GM23338 (cell line): Measurements from ENCODE around the gene PLCG2. TPM values are rescaled to one million over a fixed set of nuclear protein-coding genes. Genes with fewer than 3 reads are reported as not detected.

Source experiments
- ATAC-seq: fragments of 200-7000 bp; cut with Tn5 transposase; 3 replicates; pipeline ENCODE4 v1.9.1; 2020
- DNase-seq: peaks from one replicate; pipeline ENCODE4 v3.0.0-alpha.2; 2015; ENCODE audit warnings: low spot score
- H2AFZ ChIP-seq: fragments of 200-600 bp; sonication (generic); 2 replicates; pipeline ENCODE4 v1.8.0; 2016; ENCODE audit warnings: antibody characterized with exemption, mild to moderate bottlenecking, moderate library complexity
- H3F3A ChIP-seq: fragments of 200-600 bp; sonication (generic); replicated peaks from 2 replicates; pipeline ENCODE4 v1.8.0; 2017; ENCODE audit warnings: antibody characterized with exemption, mixed run types, low read depth
- H3K27ac ChIP-seq: fragments of 200-600 bp; sonication (generic); 2 replicates; pipeline ENCODE4 v1.6.1; 2016; ENCODE audit warnings: low read depth
- H3K27me3 ChIP-seq: fragments of 200-600 bp; sonication (generic); 2 replicates; pipeline ENCODE4 v1.8.0; 2016; ENCODE audit warnings: mild to moderate bottlenecking, mixed run types, moderate library complexity; ENCODE audit not compliant: insufficient read depth
- H3K36me3 ChIP-seq: fragments of 200-600 bp; sonication (generic); 2 replicates; pipeline ENCODE4 v1.8.0; 2016; ENCODE audit warnings: mild to moderate bottlenecking; ENCODE audit not compliant: insufficient read depth
- H3K4me1 ChIP-seq: fragments of 200-600 bp; sonication (generic); 2 replicates; pipeline ENCODE4 v1.8.0; 2016; ENCODE audit warnings: mild to moderate bottlenecking, moderate library complexity; ENCODE audit not compliant: insufficient read depth
- H3K4me2 ChIP-seq: fragments of 200-600 bp; sonication (generic); 2 replicates; pipeline ENCODE4 v1.7.1; 2017; ENCODE audit warnings: mixed run types
- H3K4me3 ChIP-seq: fragments of 200-600 bp; sonication (generic); 2 replicates; pipeline ENCODE4 v1.6.1; 2016; ENCODE audit warnings: mixed run types
- H3K79me2 ChIP-seq: fragments of 200-600 bp; sonication (generic); replicated peaks from 2 replicates; pipeline ENCODE4 v1.8.0; 2017; ENCODE audit warnings: mild to moderate bottlenecking; ENCODE audit not compliant: insufficient read depth
- H3K9me2 ChIP-seq: fragments of 200-600 bp; sonication (generic); 2 replicates; pipeline ENCODE4 v1.8.0; 2017; ENCODE audit not compliant: insufficient read depth
- H4K20me1 ChIP-seq: fragments of 200-600 bp; sonication (generic); replicated peaks from 2 replicates; pipeline ENCODE4 v1.8.0; 2017; ENCODE audit warnings: mild to moderate bottlenecking; ENCODE audit not compliant: insufficient read depth
- H3K27ac Mint-ChIP-seq: 2 replicates; pipeline ENCODE4 v1.8.0; 2020; ENCODE audit warnings: inconsistent platforms, mild to moderate bottlenecking, moderate library complexity, mixed read lengths
- H3K27me3 Mint-ChIP-seq: 3 replicates; pipeline ENCODE4 v1.8.0; 2022; ENCODE audit warnings: low read depth, mild to moderate bottlenecking, moderate library complexity, mixed read lengths, inconsistent platforms; ENCODE audit not compliant: insufficient read depth, poor library complexity
- H3K36me3 Mint-ChIP-seq: 3 replicates; pipeline ENCODE4 v1.8.0; 2021; ENCODE audit warnings: low read depth, mild to moderate bottlenecking, inconsistent platforms, moderate library complexity, mixed read lengths
- H3K4me1 Mint-ChIP-seq: 3 replicates; pipeline ENCODE4 v1.8.0; 2020; ENCODE audit warnings: mild to moderate bottlenecking, inconsistent platforms, mixed read lengths
- H3K4me3 Mint-ChIP-seq: 3 replicates; pipeline ENCODE4 v1.8.0; 2021; ENCODE audit warnings: moderate library complexity, mild to moderate bottlenecking, inconsistent platforms, mixed read lengths
- H3K9me3 Mint-ChIP-seq: 3 replicates; pipeline ENCODE4 v1.8.0; 2020; ENCODE audit warnings: moderate library complexity, mild to moderate bottlenecking, inconsistent platforms, mixed read lengths
- EZH2 ChIP-seq: fragments of 200-600 bp; sonication (generic); IDR thresholded peaks from one replicate; pipeline ENCODE4 v1.8.0; 2017; ENCODE audit warnings: antibody characterized with exemption, mild to moderate bottlenecking, low read depth; ENCODE audit not compliant: unreplicated experiment
- EZH2phosphoT487 ChIP-seq: fragments of 200-600 bp; sonication (generic); IDR thresholded peaks from one replicate; pipeline ENCODE4 v1.8.1; 2018; ENCODE audit warnings: antibody characterized with exemption; ENCODE audit not compliant: unreplicated experiment
- JUNB ChIP-seq: IDR thresholded peaks from one replicate; pipeline ENCODE4 v1.6.1; 2016; ENCODE audit warnings: antibody characterized with exemption; ENCODE audit not compliant: unreplicated experiment
- POLR2AphosphoS5 ChIP-seq: IDR thresholded peaks from 2 replicates; pipeline ENCODE4 v1.6.1; 2016; ENCODE audit warnings: antibody characterized with exemption, low read depth
- STAT1 ChIP-seq: IDR thresholded peaks from one replicate; pipeline ENCODE4 v1.6.1; 2016; ENCODE audit warnings: antibody characterized with exemption; ENCODE audit not compliant: unreplicated experiment
- ZNF331 ChIP-seq: fragments of 250-450 bp; sonication (Bioruptor Pico); IDR thresholded peaks from 2 replicates; pipeline ENCODE4 v1.5.0; 2020; ENCODE audit warnings: low read depth, mild to moderate bottlenecking, moderate library complexity
- polyA plus RNA-seq: library from polyadenylated mRNA; unstranded; fragments of >200 nt; fragmentation: Nextera tagmentation; extraction: Ambion mirVana; gene quantifications from 2 replicates; pipeline ENCODE4 v1.2.1, GENCODE V29; 2016
- total RNA-seq: library from RNA; depleted of rRNA; stranded (reverse); fragments of >200 nt; shearing (Covaris generic); gene quantifications from 2 replicates; pipeline ENCODE4 v1.2.3, GENCODE V29; 2014
- TF ChIP-seq, protein P1 (sequence below): fragments of 250-450 bp; sonication (Bioruptor Pico); IDR thresholded peaks from 2 replicates; pipeline ENCODE4 v1.5.0; 2020; ENCODE audit warnings: mild to moderate bottlenecking, moderate library complexity
- TF ChIP-seq, protein P2 (sequence below): IDR thresholded peaks from 2 replicates; pipeline ENCODE4 v1.6.1; 2016; ENCODE audit warnings: antibody characterized with exemption
- TF ChIP-seq, protein P3 (sequence below), 2 experiments: fragments of 200-600 bp in 1 of 2; sonication (generic) in 1 of 2; conservative IDR thresholded peaks; 2 replicates each; pipeline versions ENCODE4 v1.5.1 to v1.6.1; 2016 to 2017; ENCODE audit warnings: antibody characterized with exemption in 2 of 2, low read depth in 2 of 2, mild to moderate bottlenecking in 2 of 2, moderate library complexity in 1 of 2
- TF ChIP-seq, protein P4 (sequence below): IDR thresholded peaks from one replicate; pipeline ENCODE4 v1.6.1; 2018; ENCODE audit warnings: antibody characterized with exemption; ENCODE audit not compliant: unreplicated experiment

Gene PLCG2
- total and polyA plus RNA-seq, 2 experiments from 2014 or later, result 2.4 to 5.9 TPM

DNA sequence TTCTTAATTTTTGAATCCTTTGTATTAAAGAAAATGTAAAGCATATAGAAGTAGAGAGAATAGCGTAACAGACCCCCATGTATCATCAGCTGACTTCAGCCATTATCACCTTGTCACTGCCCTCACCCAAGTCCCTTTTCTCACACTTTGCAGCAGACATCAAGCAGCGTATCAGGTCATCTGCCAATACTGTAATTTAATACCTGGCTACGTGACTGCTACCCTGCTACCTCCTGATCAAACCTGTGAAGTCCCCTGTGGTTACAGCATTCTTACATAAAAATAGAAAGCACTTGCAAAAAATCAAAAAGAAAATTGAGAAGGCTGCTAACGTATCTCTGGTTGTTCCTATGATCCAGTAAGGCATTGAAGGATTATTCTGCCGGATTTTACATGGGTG lies 96.4 kb downstream of the PLCG2 start:
- H3K27ac ChIP-seq, result no peak overlapping the region
- Mint-ChIP-seq H3K36me3 (no peaks in the 10 kb centered on the region), H3K4me3 (no peak overlapping the region), H3K9me3 (no peaks in the 10 kb centered on the region), H3K27me3 (peaks cover 10% of the 10 kb centered on the region), H3K27ac (peak overlapping the region; percentile 13; the same call in 1 of the 2 replicates), H3K4me1 (peaks cover 40% of the 10 kb centered on the region)
- DNase-seq (peak; percentile 49), ATAC-seq (peak; percentile 41)
- H3K27me3 ChIP-seq, result no peaks in the 10 kb centered on the region
- TF ChIP-seq, protein P1, sequence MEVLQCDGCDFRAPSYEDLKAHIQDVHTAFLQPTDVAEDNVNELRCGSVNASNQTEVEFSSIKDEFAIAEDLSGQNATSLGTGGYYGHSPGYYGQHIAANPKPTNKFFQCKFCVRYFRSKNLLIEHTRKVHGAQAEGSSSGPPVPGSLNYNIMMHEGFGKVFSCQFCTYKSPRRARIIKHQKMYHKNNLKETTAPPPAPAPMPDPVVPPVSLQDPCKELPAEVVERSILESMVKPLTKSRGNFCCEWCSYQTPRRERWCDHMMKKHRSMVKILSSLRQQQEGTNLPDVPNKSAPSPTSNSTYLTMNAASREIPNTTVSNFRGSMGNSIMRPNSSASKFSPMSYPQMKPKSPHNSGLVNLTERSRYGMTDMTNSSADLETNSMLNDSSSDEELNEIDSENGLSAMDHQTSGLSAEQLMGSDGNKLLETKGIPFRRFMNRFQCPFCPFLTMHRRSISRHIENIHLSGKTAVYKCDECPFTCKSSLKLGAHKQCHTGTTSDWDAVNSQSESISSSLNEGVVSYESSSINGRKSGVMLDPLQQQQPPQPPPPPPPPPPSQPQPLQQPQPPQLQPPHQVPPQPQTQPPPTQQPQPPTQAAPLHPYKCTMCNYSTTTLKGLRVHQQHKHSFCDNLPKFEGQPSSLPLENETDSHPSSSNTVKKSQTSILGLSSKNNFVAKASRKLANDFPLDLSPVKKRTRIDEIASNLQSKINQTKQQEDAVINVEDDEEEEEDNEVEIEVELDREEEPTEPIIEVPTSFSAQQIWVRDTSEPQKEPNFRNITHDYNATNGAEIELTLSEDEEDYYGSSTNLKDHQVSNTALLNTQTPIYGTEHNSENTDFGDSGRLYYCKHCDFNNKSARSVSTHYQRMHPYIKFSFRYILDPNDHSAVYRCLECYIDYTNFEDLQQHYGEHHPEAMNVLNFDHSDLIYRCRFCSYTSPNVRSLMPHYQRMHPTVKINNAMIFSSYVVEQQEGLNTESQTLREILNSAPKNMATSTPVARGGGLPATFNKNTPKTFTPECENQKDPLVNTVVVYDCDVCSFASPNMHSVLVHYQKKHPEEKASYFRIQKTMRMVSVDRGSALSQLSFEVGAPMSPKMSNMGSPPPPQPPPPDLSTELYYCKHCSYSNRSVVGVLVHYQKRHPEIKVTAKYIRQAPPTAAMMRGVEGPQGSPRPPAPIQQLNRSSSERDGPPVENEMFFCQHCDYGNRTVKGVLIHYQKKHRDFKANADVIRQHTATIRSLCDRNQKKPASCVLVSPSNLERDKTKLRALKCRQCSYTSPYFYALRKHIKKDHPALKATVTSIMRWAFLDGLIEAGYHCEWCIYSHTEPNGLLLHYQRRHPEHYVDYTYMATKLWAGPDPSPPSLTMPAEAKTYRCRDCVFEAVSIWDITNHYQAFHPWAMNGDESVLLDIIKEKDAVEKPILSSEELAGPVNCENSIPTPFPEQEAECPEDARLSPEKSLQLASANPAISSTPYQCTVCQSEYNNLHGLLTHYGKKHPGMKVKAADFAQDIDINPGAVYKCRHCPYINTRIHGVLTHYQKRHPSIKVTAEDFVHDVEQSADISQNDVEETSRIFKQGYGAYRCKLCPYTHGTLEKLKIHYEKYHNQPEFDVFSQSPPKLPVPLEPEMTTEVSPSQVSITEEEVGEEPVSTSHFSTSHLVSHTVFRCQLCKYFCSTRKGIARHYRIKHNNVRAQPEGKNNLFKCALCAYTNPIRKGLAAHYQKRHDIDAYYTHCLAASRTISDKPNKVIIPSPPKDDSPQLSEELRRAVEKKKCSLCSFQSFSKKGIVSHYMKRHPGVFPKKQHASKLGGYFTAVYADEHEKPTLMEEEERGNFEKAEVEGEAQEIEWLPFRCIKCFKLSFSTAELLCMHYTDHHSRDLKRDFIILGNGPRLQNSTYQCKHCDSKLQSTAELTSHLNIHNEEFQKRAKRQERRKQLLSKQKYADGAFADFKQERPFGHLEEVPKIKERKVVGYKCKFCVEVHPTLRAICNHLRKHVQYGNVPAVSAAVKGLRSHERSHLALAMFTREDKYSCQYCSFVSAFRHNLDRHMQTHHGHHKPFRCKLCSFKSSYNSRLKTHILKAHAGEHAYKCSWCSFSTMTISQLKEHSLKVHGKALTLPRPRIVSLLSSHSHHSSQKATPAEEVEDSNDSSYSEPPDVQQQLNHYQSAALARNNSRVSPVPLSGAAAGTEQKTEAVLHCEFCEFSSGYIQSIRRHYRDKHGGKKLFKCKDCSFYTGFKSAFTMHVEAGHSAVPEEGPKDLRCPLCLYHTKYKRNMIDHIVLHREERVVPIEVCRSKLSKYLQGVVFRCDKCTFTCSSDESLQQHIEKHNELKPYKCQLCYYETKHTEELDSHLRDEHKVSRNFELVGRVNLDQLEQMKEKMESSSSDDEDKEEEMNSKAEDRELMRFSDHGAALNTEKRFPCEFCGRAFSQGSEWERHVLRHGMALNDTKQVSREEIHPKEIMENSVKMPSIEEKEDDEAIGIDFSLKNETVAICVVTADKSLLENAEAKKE (CRISPR knock-in tag), result no peak
- TF ChIP-seq, protein P2, sequence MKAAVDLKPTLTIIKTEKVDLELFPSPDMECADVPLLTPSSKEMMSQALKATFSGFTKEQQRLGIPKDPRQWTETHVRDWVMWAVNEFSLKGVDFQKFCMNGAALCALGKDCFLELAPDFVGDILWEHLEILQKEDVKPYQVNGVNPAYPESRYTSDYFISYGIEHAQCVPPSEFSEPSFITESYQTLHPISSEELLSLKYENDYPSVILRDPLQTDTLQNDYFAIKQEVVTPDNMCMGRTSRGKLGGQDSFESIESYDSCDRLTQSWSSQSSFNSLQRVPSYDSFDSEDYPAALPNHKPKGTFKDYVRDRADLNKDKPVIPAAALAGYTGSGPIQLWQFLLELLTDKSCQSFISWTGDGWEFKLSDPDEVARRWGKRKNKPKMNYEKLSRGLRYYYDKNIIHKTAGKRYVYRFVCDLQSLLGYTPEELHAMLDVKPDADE, result no peak
- TF ChIP-seq EZH2 (no peak), POLR2AphosphoS5 (no peak), ZNF331 (CRISPR knock-in tag) (no peak), EZH2phosphoT487 (no peak), JUNB (no peak), STAT1 (no peak)
- TF ChIP-seq, protein P3, sequence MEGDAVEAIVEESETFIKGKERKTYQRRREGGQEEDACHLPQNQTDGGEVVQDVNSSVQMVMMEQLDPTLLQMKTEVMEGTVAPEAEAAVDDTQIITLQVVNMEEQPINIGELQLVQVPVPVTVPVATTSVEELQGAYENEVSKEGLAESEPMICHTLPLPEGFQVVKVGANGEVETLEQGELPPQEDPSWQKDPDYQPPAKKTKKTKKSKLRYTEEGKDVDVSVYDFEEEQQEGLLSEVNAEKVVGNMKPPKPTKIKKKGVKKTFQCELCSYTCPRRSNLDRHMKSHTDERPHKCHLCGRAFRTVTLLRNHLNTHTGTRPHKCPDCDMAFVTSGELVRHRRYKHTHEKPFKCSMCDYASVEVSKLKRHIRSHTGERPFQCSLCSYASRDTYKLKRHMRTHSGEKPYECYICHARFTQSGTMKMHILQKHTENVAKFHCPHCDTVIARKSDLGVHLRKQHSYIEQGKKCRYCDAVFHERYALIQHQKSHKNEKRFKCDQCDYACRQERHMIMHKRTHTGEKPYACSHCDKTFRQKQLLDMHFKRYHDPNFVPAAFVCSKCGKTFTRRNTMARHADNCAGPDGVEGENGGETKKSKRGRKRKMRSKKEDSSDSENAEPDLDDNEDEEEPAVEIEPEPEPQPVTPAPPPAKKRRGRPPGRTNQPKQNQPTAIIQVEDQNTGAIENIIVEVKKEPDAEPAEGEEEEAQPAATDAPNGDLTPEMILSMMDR (conservative IDR thresholded peaks at IDR 0.05; ENCODE audit: low read depth in 2 of 2), result no peak
- TF ChIP-seq, protein P4, sequence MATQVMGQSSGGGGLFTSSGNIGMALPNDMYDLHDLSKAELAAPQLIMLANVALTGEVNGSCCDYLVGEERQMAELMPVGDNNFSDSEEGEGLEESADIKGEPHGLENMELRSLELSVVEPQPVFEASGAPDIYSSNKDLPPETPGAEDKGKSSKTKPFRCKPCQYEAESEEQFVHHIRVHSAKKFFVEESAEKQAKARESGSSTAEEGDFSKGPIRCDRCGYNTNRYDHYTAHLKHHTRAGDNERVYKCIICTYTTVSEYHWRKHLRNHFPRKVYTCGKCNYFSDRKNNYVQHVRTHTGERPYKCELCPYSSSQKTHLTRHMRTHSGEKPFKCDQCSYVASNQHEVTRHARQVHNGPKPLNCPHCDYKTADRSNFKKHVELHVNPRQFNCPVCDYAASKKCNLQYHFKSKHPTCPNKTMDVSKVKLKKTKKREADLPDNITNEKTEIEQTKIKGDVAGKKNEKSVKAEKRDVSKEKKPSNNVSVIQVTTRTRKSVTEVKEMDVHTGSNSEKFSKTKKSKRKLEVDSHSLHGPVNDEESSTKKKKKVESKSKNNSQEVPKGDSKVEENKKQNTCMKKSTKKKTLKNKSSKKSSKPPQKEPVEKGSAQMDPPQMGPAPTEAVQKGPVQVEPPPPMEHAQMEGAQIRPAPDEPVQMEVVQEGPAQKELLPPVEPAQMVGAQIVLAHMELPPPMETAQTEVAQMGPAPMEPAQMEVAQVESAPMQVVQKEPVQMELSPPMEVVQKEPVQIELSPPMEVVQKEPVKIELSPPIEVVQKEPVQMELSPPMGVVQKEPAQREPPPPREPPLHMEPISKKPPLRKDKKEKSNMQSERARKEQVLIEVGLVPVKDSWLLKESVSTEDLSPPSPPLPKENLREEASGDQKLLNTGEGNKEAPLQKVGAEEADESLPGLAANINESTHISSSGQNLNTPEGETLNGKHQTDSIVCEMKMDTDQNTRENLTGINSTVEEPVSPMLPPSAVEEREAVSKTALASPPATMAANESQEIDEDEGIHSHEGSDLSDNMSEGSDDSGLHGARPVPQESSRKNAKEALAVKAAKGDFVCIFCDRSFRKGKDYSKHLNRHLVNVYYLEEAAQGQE, result no peak
- no peaks in the 10 kb centered on the region for H3K36me3 ChIP-seq
- no peaks in the 10 kb centered on the region for H3K9me2 ChIP-seq
- no peak overlapping the region for H2AFZ ChIP-seq
- peaks cover 33% of the 10 kb centered on the region for H3K4me1 ChIP-seq
- H3K79me2 ChIP-seq, result no peaks in the 10 kb centered on the region
- H4K20me1 ChIP-seq, result no peaks in the 10 kb centered on the region; the same call in 1 of the 2 replicates
- no peaks in the 10 kb centered on the region for H3F3A ChIP-seq
- H3K4me2 ChIP-seq, result 0 out of 2 replicates have a peak overlapping the region, but pooled peaks have one; percentile 29
- no peak overlapping the region for H3K4me3 ChIP-seq
